Measurements from ENCODE around the gene TECPR1.

Gene TECPR1

GRCh38 chr7:98204670-98205069 lies 47.4 kb downstream of the TECPR1 start:
- TF ChIP-seq CTCF (conservative IDR thresholded peaks at IDR 0.05) = no peak
- H3K27ac ChIP-seq = peak overlapping the region; percentile 49

GRCh38 chr7:98203964-98204605 lies 47.9 kb downstream of the TECPR1 start:
- peak overlapping the region; percentile 49 for H3K27ac ChIP-seq

GRCh38 chr7:98203261-98203963 lies 48.6 kb downstream of the TECPR1 start:
- no peak overlapping the region for H3K27ac ChIP-seq
- TF ChIP-seq CTCF (conservative IDR thresholded peaks at IDR 0.05) = no peak

More at GRCh38 chr7:98203964-98204605, 47.9 kb downstream of the TECPR1 start:
- TF ChIP-seq CTCF (conservative IDR thresholded peaks at IDR 0.05) = no peak

DNA sequence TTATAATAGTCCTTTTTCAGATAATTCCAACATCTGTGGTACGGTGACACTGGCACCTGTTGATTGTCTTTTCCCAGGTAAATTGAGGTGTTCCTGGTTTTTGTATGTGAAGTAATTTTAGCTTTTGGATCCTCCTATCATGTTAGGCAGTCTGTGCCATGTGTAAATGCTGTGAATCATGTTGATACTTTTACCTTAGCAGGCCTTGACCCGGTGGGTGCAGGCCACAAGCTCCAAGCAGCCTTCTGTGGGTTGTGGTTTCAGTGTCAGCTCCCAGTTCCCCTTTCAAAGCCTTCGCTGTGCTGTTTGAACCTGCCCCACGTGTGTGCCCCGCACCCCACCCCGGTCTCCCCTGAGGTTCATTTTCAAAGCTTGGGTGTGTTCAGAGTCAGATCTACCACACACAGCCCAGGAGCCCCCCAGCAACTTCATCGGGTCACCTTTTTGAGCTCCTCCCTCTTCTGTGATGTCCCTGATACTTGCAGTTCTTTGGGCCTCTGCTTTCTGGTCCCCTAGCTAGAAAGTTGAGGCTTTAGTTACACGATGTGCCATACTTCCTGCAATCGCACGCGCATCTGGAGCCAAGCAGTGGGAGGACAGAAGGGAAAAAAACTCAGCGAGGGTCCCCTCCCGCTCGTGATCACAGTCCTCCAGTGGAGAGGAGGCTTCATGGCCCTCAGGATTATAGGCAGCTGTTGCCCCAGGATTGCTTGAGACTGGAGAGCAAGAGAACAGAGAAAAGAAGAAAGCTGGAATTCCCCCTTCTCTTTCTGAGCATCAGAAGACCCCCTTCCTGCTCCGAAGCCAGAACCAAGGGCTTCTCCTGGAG lies 49.5 kb downstream of the TECPR1 start:
- TF ChIP-seq CTCF (conservative IDR thresholded peaks at IDR 0.05) = no peak
- H3K27ac ChIP-seq = no peak overlapping the region

- H3K27ac ChIP-seq = no peak overlapping the region
- no peak for TF ChIP-seq CTCF (conservative IDR thresholded peaks at IDR 0.05)
These were observed 51.7 kb downstream of the TECPR1 start for GRCh38 chr7:98200364-98200763.

- TF ChIP-seq CTCF (conservative IDR thresholded peaks at IDR 0.05) = no peak
These were observed 52.9 kb downstream of the TECPR1 start for GRCh38 chr7:98199131-98199530.

More at GRCh38 chr7:98199131-98199530, 52.9 kb downstream of the TECPR1 start:
- no peak overlapping the region for H3K27ac ChIP-seq

Data from VCaP (cell line).